ENCODE results near the gene PAX4.

The PAX4 gene

DNA sequence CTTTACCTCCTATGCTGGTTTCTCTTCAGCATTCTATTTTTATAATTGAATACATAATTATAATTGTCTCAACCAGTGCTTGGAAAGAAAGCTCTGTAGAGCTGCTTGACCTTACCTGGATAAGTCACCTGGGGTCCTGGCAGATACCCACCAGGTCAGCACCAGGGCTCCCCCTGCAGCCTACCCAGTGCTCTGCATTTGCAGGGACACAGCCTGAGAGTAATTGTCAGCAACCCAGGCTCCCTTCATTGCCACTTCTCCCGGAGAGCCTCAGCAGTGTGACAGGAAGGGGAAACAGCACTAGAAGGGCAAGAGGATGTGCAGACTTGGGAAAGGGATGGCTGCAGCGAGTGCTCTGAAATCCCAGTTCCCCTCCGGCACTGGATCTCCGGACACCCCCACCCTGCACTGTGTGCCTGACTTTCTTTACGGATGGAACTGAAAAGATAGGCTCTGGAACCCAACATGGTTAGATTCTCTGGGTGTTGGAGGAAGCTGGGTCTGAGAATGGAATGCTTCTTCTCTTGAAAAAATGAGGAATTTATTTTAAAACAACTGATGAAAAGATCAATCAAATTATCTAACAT lies 11.4 kb upstream of the PAX4 start:
- DNase-seq (ENCODE audit: low read depth in 2 of 2), result peak in 1 of 2 donors; percentile 29

DNA sequence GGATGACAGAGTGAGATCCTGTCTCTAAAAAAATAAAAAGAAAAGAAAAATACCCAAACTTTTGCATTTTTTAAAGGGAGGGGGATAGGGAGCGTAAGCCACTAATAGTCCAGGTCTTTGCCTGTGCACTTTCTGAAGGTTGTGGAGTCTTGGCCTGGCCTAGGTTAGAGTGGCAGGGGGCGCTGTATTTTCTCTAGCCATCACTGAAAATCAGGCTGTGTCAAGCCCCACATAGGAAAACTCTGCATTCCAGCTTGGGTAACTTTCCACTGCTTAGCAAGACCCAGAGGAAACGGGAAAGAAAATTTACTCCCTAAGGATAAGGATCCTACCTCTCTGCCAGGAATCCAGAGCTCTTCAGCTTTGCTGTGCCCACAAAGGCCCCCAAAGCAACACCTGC lies 10.5 kb upstream of the PAX4 start:
- DNase-seq (ENCODE audit: low read depth in 2 of 2), result no peak

DNA sequence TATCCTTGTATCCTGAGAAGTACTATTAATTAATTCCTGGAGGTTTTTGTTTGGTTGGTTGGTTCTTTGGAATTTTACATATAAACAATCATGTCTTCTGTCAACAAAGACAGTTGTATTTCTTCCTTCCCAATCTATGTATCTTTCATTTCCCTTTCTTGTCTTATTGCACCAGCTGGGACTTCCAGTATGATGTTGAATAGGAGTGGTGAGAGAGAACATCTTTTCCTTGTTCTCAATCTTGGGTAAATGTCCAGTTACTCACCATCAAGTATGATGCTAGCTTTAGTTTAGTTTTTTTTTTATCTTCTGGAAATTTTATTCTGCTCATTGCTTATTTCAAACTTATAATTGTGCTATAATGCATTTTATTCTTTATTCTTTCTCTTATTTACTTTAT lies 7.4 kb upstream of the PAX4 start:
- no peak for DNase-seq (ENCODE audit: low read depth in 2 of 2)

GRCh38 chr7:127620406-127621233 lies 2.7 kb upstream of the PAX4 start:
- no peak for DNase-seq (ENCODE audit: low read depth in 2 of 2)

DNA sequence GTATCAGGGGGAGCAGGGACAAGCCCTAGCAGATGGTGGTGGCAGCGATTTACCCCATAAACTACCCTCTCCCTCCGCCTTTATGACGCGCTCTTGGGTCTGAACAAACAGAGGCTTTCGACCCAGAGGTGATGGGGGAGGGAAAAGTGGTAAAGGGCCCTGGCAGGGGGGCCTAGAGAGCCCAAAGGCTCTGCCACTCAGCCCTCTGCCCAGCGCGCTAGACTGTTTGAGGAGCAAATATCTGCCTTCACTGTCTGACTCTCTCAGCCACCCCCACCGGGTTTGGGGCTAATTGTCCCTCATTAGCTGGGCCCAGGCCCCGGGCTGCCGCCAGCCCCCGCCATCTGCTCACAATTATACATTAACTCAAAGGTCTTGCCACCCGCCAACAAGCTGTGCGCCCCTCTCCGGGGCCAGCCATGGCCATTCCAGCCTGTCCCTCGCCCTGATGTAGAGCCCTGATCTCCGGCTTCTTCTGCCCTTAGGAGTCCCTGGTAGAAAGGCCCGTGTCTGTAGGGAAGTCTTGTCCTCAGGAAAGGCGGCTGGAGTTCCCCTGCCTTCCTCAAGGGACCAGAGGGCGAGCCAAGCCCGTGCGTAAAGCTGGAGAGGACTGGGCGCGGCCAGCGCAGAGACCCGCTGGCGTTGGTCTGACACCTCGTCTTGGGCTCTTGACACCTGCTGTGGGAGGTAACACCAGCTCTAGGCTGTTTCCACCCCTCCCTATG lies 1.9 kb upstream of the PAX4 start:
- no peak for DNase-seq (ENCODE audit: low read depth in 2 of 2)

- no peak for DNase-seq (ENCODE audit: low read depth in 2 of 2)
These were observed 833 bp upstream of the PAX4 start for GRCh38 chr7:127618775-127619174.

DNA sequence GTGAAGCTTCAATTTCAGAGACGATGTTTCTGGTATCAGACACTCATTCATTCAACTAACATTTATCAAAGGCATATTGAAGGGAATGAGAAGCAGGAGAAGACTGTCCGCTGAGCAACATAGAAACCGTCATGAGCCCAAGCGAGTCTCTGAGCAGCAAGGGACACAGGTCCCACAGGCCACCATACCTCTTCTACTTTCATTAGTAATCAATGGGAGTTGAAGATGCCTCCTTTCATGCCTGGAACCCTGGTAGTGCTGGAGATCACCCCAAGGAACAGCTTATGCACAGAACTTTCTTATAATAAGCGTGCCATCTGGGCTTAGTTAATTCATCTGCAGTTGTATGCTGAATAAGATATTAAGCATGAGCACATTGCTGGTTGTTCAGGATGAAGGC lies 1.2 kb downstream of the PAX4 start:
- DNase-seq (ENCODE audit: low read depth in 2 of 2), result no peak

GRCh38 chr7:127612263-127612662 lies 5.7 kb downstream of the PAX4 start:
- DNase-seq (ENCODE audit: low read depth in 2 of 2), result no peak

DNA sequence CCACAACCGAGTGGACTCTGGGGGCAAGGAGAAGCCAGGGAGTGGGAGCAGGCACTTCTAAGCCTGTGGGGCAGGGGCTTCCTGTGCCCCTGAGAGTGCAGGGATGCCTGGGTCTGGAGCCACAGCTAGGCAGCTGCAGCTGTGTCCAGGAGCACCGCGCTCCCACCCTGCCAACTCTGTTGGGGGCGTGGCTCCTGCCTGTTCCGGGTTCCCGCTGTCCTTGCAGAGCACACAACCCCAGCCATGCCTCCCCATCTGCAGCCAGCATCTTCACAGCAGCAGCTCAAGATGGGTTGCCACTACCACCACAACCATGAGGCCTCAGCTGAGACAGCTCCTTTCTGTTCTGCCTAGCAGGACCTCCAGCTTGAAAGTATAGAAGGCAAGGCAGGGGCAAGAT lies 8.6 kb downstream of the PAX4 start:
- DNase-seq (ENCODE audit: low read depth in 2 of 2), result no peak

DNA sequence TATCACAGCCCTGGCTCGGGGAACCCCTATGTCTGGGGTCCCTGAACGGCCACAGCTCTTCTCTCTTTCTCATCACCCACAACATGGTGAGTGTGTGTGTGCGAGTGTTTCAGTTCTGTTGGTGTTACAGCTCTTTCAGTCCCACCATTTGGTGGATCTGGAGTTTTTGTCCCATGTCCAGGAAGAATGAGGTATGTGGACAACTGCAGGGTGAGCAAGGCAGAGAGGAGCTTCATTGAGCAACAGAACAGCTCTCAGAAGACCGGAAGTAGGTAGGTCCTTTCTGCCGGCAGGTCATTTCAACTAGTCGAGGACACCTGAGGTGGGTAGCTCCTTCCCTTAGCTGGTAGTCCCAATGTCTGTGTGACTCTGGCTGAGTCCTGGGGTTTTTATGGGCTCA lies 9.5 kb downstream of the PAX4 start:
- DNase-seq (ENCODE audit: low read depth in 2 of 2), result no peak

- DNase-seq (ENCODE audit: low read depth in 2 of 2), result no peak
These were observed 17.1 kb downstream of the PAX4 start for GRCh38 chr7:127600885-127601284.

GRCh38 chr7:127598318-127598717 lies 19.6 kb downstream of the PAX4 start:
- no peak for DNase-seq (ENCODE audit: low read depth in 2 of 2)

DNA sequence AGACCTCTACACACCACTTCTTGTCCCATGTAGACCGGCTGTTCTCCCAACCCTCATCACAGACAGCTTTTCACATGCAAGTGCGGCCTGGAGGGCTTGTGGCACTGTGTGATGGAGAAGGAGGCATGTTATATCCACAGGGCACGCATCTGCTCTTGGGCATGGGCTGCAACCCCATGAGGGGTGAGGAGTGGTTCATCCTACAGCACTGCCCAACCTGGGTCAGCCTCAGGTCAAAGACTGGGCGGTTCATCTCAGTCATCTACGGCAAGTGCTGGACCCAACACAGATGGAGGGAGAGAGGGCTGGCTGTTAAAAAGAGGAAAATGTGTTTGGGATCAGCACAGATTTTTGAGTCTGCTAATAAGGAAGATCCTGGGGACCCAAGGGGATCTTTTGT lies 22.2 kb downstream of the PAX4 start:
- no peak for DNase-seq (ENCODE audit: low read depth in 2 of 2)

DNA sequence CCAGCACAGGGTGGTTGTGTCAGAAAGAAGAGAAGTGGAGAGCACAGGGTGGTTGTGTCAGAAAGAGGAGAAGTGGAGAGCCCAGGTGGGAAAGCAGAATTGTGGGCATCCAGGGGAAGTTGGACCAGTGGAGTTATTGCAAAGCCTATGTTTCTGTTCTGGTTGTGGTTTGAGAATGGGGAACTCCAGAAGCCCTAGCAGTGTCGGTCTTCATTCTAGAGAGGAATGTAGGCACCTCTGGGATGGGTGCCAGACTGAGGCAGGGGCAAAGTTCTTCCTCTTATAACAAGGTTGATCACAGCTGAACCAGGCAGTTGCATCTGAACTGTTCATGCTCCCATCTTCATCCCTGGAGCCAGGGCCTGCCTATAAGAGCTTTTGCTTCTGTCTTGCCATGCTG lies 23.5 kb downstream of the PAX4 start:
- no peak for DNase-seq (ENCODE audit: low read depth in 2 of 2)

DNA sequence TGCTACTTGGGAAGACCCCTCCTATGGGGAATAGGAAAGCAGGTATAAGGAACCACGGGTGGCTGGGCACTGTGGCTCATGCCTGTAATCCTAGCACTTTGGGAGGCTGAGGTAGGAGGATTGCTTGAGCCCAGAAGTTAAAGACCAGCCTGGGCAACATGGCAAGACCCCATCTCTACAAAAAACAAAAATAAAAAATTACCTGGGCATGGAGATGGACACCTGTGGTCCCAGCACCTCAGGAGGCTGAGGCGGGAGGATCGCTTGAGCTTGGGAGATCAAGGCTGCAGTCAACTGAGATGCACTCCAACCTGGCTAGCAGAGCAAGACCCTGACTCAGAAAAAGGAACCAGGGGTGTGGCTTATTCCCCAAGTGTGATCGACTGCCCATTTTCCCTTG lies 25.4 kb downstream of the PAX4 start:
- no peak for DNase-seq (ENCODE audit: low read depth in 2 of 2)

DNA sequence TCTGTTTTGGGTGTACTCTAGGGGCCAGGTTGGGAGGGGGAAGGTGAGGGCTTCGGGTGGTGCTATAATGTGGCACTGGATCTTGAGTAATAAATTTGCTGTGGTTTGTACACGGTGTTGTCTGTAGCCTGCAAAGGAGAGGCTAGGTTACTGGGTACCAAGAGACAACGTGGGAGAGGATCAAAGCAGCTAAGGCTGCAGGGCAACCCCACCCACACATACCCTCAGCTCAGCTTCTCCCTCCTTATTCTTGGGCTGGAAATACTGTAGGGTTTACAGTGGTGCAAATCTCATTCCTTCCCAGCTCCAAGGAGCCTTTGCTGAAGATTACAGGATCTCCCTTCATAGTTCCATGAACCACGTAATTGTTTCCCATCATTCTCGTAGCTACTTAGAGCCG lies 26.4 kb downstream of the PAX4 start:
- DNase-seq (ENCODE audit: low read depth in 2 of 2), result no peak

GRCh38 chr7:127591189-127591588 lies 26.8 kb downstream of the PAX4 start:
- DNase-seq (ENCODE audit: low read depth in 2 of 2), result no peak

DNA sequence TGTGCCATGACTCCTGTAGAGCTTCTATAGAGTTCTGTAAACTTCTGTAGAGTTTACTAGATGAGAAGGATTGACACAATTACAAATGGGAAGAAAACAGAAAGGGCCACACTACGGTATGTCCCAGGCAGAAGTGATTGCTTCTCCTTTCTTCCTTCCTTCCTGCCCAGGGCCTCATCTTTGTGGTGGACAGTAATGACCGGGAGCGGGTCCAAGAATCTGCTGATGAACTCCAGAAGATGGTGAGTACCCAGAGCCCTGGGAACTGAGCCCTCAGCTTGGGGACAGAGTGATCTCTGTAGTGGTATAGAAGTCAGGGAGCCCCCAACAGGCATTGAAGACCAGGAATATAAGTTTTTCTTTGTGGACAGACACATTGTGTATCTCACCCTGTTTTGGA lies 28.0 kb downstream of the PAX4 start:
- DNase-seq (ENCODE audit: low read depth in 2 of 2), result no peak

DNA sequence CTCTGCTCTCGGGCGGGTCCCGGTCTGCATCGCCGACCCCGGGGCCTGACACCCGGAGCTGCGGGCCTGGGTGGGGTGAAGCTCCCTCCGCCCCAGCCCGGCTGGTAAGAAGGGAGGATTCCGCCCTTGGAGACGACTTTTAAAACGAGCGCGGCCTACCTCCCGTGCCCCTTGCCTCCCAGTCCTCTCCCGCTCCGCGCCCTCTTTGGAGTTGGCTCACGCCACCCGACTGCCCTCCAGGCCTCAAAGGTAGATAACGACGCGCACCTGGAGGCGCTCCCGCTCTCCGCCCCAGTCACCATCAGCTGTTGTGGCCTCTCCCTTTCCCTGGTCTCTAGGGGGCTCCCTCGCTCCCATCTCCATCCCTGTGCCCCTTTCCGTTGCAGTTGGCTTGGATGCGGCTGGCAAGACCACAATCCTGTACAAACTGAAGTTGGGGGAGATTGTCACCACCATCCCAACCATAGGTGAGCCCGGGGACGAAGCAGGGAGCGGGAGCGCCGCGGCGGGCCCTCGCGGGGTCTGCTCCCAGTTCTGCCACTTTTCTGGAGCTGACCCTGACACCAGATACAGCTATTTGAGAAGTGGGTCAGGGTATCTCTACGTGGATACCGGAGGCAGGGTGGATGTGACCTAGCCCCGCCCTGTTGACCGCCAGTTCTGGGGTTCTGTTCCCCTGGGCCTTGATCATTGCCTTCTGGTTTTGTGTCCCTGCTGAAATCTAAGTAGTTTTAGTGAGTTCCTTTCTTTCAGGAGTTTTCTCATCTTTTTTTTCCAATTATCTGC lies 29.1 kb downstream of the PAX4 start:
- peak; percentile 14 to 16 for DNase-seq (ENCODE audit: low read depth in 2 of 2)

DNA sequence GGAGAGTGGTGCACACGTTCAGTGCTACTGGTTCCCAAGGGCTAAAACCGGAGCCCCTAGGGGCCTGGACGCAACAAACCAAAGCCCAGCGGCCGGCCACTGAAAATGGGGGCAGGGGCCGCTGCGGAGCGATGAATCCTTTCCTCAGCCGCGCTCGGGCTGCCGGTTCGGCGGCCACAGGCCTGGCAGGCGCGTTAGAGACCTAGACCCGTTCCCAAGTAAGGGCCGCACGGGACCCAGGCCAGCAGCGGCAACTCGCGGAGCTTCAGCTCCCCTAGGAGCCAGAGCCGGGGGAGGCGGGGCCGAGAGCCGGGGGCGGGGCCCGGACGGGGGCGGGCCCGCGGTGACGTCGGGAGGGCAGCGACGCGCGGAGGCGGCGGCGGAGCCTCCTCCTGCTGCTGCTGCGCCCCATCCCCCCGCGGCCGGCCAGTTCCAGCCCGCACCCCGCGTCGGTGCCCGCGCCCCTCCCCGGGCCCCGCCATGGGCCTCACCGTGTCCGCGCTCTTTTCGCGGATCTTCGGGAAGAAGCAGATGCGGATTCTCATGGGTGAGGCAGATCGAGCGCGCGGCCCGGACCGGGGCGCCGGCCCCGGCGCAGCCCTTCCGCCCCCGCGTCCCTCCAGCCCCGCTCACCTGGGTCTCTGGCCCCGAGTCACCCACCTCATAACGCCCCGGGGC lies 29.8 kb downstream of the PAX4 start, which contains the start of gene ARF5:
TSS of gene ARF5 (plus strand) at position 393 of the 678 bp plus-strand sequence. CDS start at position 481, 88 bp downstream.
- DNase-seq (ENCODE audit: low read depth in 2 of 2), result peak; percentile 81 to 84

DNA sequence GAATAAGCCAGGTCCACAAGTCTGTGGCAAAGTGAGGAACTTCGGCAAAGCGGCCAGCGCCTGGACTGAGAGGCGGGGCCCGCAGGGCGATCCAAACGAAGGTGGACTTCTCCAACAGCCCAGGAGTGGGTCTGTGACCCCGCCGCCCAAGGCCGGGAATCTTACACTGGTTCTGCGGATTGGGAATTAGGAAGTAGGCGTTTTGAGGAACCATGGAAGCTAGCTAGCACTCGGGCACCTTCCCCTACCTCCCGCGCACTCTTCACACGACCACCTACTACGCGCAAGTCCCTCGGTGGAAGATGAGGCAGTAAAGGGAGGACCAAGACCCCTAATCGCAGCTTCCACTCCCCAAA lies 30.3 kb downstream of the PAX4 start:
- DNase-seq (ENCODE audit: low read depth in 2 of 2), result no peak

- DNase-seq (ENCODE audit: low read depth in 2 of 2), result no peak
These were observed 31.6 kb downstream of the PAX4 start for GRCh38 chr7:127586346-127586745.

Measured in stimulated activated CD8-positive, alpha-beta memory T cell treated with anti-CD3 and anti-CD28 coated beads, Interleukin-2, amount 100 ng/mL, for 48 hours (primary cell).